CD14-positive monocyte (primary cell): ENCODE data around the gene TMEM120B. TPM values are rescaled to one million over a fixed set of nuclear protein-coding genes. Genes with fewer than 3 reads are reported as not detected.

Source experiments
- DNase-seq, 3 donors: peaks; one replicate each; pipeline ENCODE4 v3.0.0-alpha.2; 2011 to 2022
- H2AFZ ChIP-seq: 2 replicates; pipeline ENCODE4 v1.6.0; 2012; ENCODE audit warnings: mild to moderate bottlenecking, low read depth, low read length, inconsistent platforms; ENCODE audit not compliant: insufficient read depth, poor library complexity, severe bottlenecking
- H3K27ac ChIP-seq, 2 donors: 1 replicate in 1 of 2; 2 replicates in 1 of 2; pipeline ENCODE4 v1.5.1; 2012 to 2013; ENCODE audit warnings: low read length in 2 of 2, control low read depth in 1 of 2, inconsistent platforms in 1 of 2, low read depth in 1 of 2, mild to moderate bottlenecking in 1 of 2
- H3K27me3 ChIP-seq, 2 donors: one replicate each; pipeline versions ENCODE4 v1.6.0 to v1.6.1; 2011 to 2013; ENCODE audit warnings: low read length in 2 of 2; ENCODE audit not compliant: control insufficient read depth in 2 of 2, insufficient read depth in 2 of 2
- H3K36me3 ChIP-seq, 2 donors: replicated peaks in 1 of 2; 1 replicate in 1 of 2; 2 replicates in 1 of 2; pipeline versions ENCODE4 v1.5.1 to v1.6.1; 2012 to 2013; ENCODE audit warnings: low read length in 2 of 2, control low read depth in 1 of 2, inconsistent platforms in 1 of 2, mild to moderate bottlenecking in 1 of 2; ENCODE audit not compliant: insufficient read depth in 2 of 2, control insufficient read depth in 1 of 2
- H3K4me1 ChIP-seq, 2 donors: 1 replicate in 1 of 2; 2 replicates in 1 of 2; pipeline versions ENCODE4 v1.5.1 to v1.6.1; 2012 to 2013; ENCODE audit warnings: low read length in 2 of 2, control low read depth in 1 of 2, inconsistent platforms in 1 of 2, mild to moderate bottlenecking in 1 of 2, moderate library complexity in 1 of 2; ENCODE audit not compliant: insufficient read depth in 2 of 2, control insufficient read depth in 1 of 2
- H3K4me2 ChIP-seq: replicated peaks from 2 replicates; pipeline ENCODE3; 2012; ENCODE audit warnings: low read length, moderate library complexity, mild to moderate bottlenecking; ENCODE audit not compliant: poor library complexity, severe bottlenecking; ENCODE audit errors: extremely low read depth
- H3K4me3 ChIP-seq, 3 experiments: fragments of 200-600 bp in 1 of 3; sonication (generic) in 1 of 3; replicated peaks in 1 of 3; 1 replicate in 2 of 3; 2 replicates in 1 of 3; pipeline ENCODE4 v1.5.1; 2011 to 2013; ENCODE audit warnings: low read length in 3 of 3, mild to moderate bottlenecking in 3 of 3, control low read depth in 2 of 3, low read depth in 2 of 3, inconsistent platforms in 1 of 3, moderate library complexity in 1 of 3
- H3K79me2 ChIP-seq: 2 replicates; pipeline ENCODE4 v1.6.0; 2012; ENCODE audit warnings: mild to moderate bottlenecking, control low read depth, inconsistent platforms, low read length, moderate library complexity; ENCODE audit not compliant: insufficient read depth
- H3K9ac ChIP-seq: 2 replicates; pipeline ENCODE4 v1.6.0; 2017; ENCODE audit warnings: low read length, mild to moderate bottlenecking; ENCODE audit not compliant: insufficient read depth, poor library complexity, severe bottlenecking
- H3K9me3 ChIP-seq, 2 donors: replicated peaks in 1 of 2; 1 replicate in 1 of 2; 2 replicates in 1 of 2; pipeline versions ENCODE4 v1.5.1 to v1.6.1; 2012 to 2013; ENCODE audit warnings: low read length in 2 of 2, control low read depth in 1 of 2; ENCODE audit not compliant: control insufficient read depth in 1 of 2, insufficient read depth in 1 of 2
- H4K20me1 ChIP-seq: 2 replicates; pipeline ENCODE4 v1.6.0; 2012; ENCODE audit warnings: mild to moderate bottlenecking, low read length, control low read depth, moderate library complexity; ENCODE audit not compliant: insufficient read depth
- H3K27ac Mint-ChIP-seq, 7 donors: one replicate each; pipeline ENCODE4 v1.8.0; 2020; ENCODE audit warnings: mild to moderate bottlenecking in 7 of 7, mixed read lengths in 7 of 7, moderate library complexity in 6 of 7, inconsistent platforms in 2 of 7
- H3K27me3 Mint-ChIP-seq, 3 donors: one replicate each; pipeline ENCODE4 v1.8.0; 2021 to 2022; ENCODE audit warnings: low read depth in 3 of 3, mild to moderate bottlenecking in 3 of 3, mixed read lengths in 3 of 3, moderate library complexity in 3 of 3, inconsistent platforms in 1 of 3
- H3K36me3 Mint-ChIP-seq, 2 donors: one replicate each; pipeline ENCODE4 v1.8.0; 2020; ENCODE audit warnings: mixed read lengths in 2 of 2, inconsistent platforms in 1 of 2, mild to moderate bottlenecking in 1 of 2
- H3K4me1 Mint-ChIP-seq: one replicate; pipeline ENCODE4 v1.8.0; 2020; ENCODE audit warnings: mild to moderate bottlenecking, mixed read lengths
- H3K4me3 Mint-ChIP-seq, 2 donors: one replicate each; pipeline ENCODE4 v1.8.0; 2020; ENCODE audit warnings: mild to moderate bottlenecking in 2 of 2, mixed read lengths in 2 of 2, moderate library complexity in 1 of 2
- H3K9me3 Mint-ChIP-seq, 7 donors: one replicate each; pipeline ENCODE4 v1.8.0; 2020 to 2022; ENCODE audit warnings: mixed read lengths in 7 of 7, mild to moderate bottlenecking in 6 of 7, moderate library complexity in 6 of 7, inconsistent platforms in 2 of 7
- WGBS: methylation state at CpG from one replicate; pipeline ENCODE4 v1.1.5; 2013; ENCODE audit warnings: missing lambda C conversion rate; ENCODE audit not compliant: insufficient coverage; 5-methylcytosine and 5-hydroxymethylcytosine counted together
- intact Hi-C, 2 donors: fragments of 100-400 bp; cut with micrococcal nuclease; formaldehyde crosslinking; loops; one replicate each; pipeline versions ENCODE4 v1.15.0 to v1.15.1; 2023
- polyA plus RNA-seq, 3 donors: library from polyadenylated mRNA; depleted of rRNA in 1 of 3; unstranded in 2 of 3; stranded (reverse) in 1 of 3; fragments of 300-500 nt in 2 of 3; fragments of >200 nt in 1 of 3; fragmentation: Illumina TruSeq in 2 of 3; gene quantifications; 1 replicate in 2 of 3; 2 replicates in 1 of 3; pipeline ENCODE4 v1.2.3, GENCODE V29; 2012 to 2021
- TF ChIP-seq, protein P1 (sequence below): fragments of 200-600 bp; IDR thresholded peaks from one replicate; pipeline ENCODE4 v1.8.0; 2022; ENCODE audit warnings: antibody characterized with exemption, mild to moderate bottlenecking

TMEM120B gene
- polyA plus RNA-seq, 3 donors = 0.65 to 2.4 (median 1.1) TPM

DNA sequence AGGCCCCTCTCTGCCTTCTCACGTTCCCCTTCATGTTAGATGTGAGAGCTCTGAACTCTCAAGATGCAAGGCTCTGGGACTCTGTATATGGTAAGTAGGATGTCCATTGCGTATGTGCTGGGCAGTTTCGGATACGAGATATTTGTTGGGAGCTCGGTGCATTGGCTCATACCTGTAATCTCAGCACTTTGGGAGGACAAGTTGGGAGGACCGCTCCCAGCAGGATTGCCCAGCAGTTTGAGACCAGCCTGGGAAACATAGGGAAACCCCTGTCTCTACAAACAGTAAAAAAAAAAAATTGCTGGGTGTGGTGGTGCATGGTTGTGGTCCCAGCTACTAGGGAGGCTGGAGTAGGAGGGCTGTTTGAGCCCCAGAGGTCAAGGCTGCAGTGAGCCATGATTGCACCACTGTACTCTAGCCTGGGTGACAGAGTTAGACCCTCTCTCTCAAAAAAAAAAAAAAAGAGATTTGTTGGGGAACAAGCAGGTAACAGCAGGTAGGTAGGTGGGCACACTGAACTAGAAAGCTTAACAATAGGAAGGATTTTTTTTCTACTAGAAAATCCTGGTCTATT lies 3.4 kb downstream of the TMEM120B start:
- H3K27ac Mint-ChIP-seq = no peak overlapping the region

GRCh38 chr12:121717041-121717699 lies 4.6 kb downstream of the TMEM120B start:
- Mint-ChIP-seq H3K36me3 (no peaks in the 10 kb centered on the region), H3K4me1 (peaks cover 18% of the 10 kb centered on the region), H3K9me3 (peaks cover 0 to 3% (median 0%) of the 10 kb centered on the region in 7 donors), H3K27ac (peak overlapping the region in 1 of 7 donors; percentile 42), H3K27me3 (peaks cover 0 to 4% (median 4%) of the 10 kb centered on the region in 3 donors), H3K4me3 (no peak overlapping the region)
- Histone ChIP-seq H3K27me3 (no peaks in the 10 kb centered on the region), H3K36me3 (no peaks in the 10 kb centered on the region), H3K4me1 (peaks cover 10 to 15% of the 10 kb centered on the region in 2 donors), H3K9ac (no peak overlapping the region), H3K79me2 (peaks cover 4% of the 10 kb centered on the region), H3K9me3 (no peaks in the 10 kb centered on the region), H2AFZ (no peak overlapping the region), H3K27ac (no peak overlapping the region), H4K20me1 (no peaks in the 10 kb centered on the region), H3K4me2 (no peak overlapping the region), H3K4me3 (no peak overlapping the region)
- TF ChIP-seq, protein P1, sequence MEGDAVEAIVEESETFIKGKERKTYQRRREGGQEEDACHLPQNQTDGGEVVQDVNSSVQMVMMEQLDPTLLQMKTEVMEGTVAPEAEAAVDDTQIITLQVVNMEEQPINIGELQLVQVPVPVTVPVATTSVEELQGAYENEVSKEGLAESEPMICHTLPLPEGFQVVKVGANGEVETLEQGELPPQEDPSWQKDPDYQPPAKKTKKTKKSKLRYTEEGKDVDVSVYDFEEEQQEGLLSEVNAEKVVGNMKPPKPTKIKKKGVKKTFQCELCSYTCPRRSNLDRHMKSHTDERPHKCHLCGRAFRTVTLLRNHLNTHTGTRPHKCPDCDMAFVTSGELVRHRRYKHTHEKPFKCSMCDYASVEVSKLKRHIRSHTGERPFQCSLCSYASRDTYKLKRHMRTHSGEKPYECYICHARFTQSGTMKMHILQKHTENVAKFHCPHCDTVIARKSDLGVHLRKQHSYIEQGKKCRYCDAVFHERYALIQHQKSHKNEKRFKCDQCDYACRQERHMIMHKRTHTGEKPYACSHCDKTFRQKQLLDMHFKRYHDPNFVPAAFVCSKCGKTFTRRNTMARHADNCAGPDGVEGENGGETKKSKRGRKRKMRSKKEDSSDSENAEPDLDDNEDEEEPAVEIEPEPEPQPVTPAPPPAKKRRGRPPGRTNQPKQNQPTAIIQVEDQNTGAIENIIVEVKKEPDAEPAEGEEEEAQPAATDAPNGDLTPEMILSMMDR = no peak
- WGBS = 68% methylated on average over 9 of the region's 10 CpGs
- intact Hi-C loops = loop anchor here in 1 of 2 donors (10.0 kb wide), 1 partner anchor 168 kb away; the partner anchor contains the start of gene PSMD9
- no peak for DNase-seq

More for the DNA sequence above, 3.4 kb downstream of the TMEM120B start:
- Mint-ChIP-seq H3K27me3 (peaks cover 1 to 4% (median 4%) of the 10 kb centered on the region in 3 donors), H3K4me3 (no peak overlapping the region), H3K4me1 (peaks cover 29% of the 10 kb centered on the region), H3K36me3 (no peaks in the 10 kb centered on the region), H3K9me3 (peaks cover 0 to 3% (median 0%) of the 10 kb centered on the region in 7 donors)
- DNase-seq = no peak
- no peak overlapping the region for H2AFZ ChIP-seq
- H3K27ac ChIP-seq = no peak overlapping the region
- no peaks in the 10 kb centered on the region for H3K27me3 ChIP-seq
- no peak overlapping the region for H3K9ac ChIP-seq
- H3K4me2 ChIP-seq = no peak overlapping the region
- H3K79me2 ChIP-seq = peaks cover 4% of the 10 kb centered on the region
- no peak overlapping the region for H3K4me3 ChIP-seq
- H3K9me3 ChIP-seq = no peaks in the 10 kb centered on the region
- peaks cover 18 to 27% of the 10 kb centered on the region in 2 donors for H3K4me1 ChIP-seq
- no peaks in the 10 kb centered on the region for H4K20me1 ChIP-seq
- 80% methylated on average over 5 of the region's 6 CpGs for WGBS
- TF ChIP-seq, protein P1 = no peak
- intact Hi-C loops = loop anchor here in 1 of 2 donors (10.0 kb wide), 1 partner anchor 169 kb away; the partner anchor contains the start of gene PSMD9
- H3K36me3 ChIP-seq = no peaks in the 10 kb centered on the region
